ENCODE measurements around the gene ABHD13.

Gene ABHD13

GRCh38 chr13:108223687-108224503, 5.7 kb downstream of the ABHD13 start:
- H3K9ac ChIP-seq (ENCODE audit: low read depth, low read length, poor library complexity) = no peak overlapping the region
- peaks cover 2% of the 10 kb centered on the region for H3K79me1 ChIP-seq (ENCODE audit: low read depth, low read length)
- H2BK5ac ChIP-seq (ENCODE audit: low read length) = no peak overlapping the region
- H3K4ac ChIP-seq (ENCODE audit: low read length) = no peak overlapping the region
- H3K9me3 ChIP-seq (replicated peaks in 1 of 2; ENCODE audit: control insufficient read depth in 2 of 2, insufficient read depth in 1 of 2, low read depth in 1 of 2, low read length in 2 of 2) = no peaks in the 10 kb centered on the region
- H2BK15ac ChIP-seq (ENCODE audit: low read length) = no peak overlapping the region
- WGBS, 2 donors (ENCODE audit: extremely low coverage in 2 of 2, insufficient read length in 2 of 2, insufficient replicate concordance in 1 of 2) = no CpG with 5 or more reads among the region's 7 CpGs
- H3K27ac ChIP-seq (replicated peaks; ENCODE audit: low read length) = no peak overlapping the region
- H3K4me3 ChIP-seq (ENCODE audit: low read length in 2 of 2) = no peak overlapping the region
- H3K14ac ChIP-seq (ENCODE audit: low read length) = no peak overlapping the region
- no peaks in the 10 kb centered on the region for H3K36me3 ChIP-seq (replicated peaks in 1 of 2; ENCODE audit: control insufficient read depth in 2 of 2, insufficient read depth in 2 of 2, low read length in 2 of 2)
- H3K4me1 ChIP-seq (ENCODE audit: control insufficient read depth in 2 of 2, insufficient read depth in 1 of 2, low read depth in 1 of 2, low read length in 2 of 2) = peaks cover 6 to 17% of the 10 kb centered on the region in 2 donors
- H3K4me2 ChIP-seq (ENCODE audit: insufficient read depth, low read length, poor library complexity, severe bottlenecking) = no peak overlapping the region
- no peak overlapping the region for H2AFZ ChIP-seq (ENCODE audit: low read length)
- H3K27me3 ChIP-seq (ENCODE audit: control insufficient read depth in 3 of 3, insufficient read depth in 3 of 3, low read depth in 1 of 3, low read length in 3 of 3) = no peaks in the 10 kb centered on the region
- DNase-seq (ENCODE audit: low spot score) = no peak
- H3K18ac ChIP-seq (ENCODE audit: low read length) = no peak overlapping the region
- H3K23ac ChIP-seq (ENCODE audit: low read depth, low read length, poor library complexity) = no peak overlapping the region
- H4K91ac ChIP-seq (ENCODE audit: low read depth, low read length, poor library complexity) = no peak overlapping the region
- no peak overlapping the region for H2BK120ac ChIP-seq (ENCODE audit: low read depth, low read length)
- no peak overlapping the region for H2BK12ac ChIP-seq (ENCODE audit: low read length)
- H2AK5ac ChIP-seq (ENCODE audit: low read depth, low read length) = no peak overlapping the region
- no peak overlapping the region for H4K8ac ChIP-seq (ENCODE audit: low read depth, low read length)

GRCh38 chr13:108225440-108225839, 7.2 kb downstream of the ABHD13 start:
- Histone ChIP-seq H3K27ac (replicated peaks; ENCODE audit: low read length) (no peak overlapping the region), H3K4me1 (ENCODE audit: control insufficient read depth in 2 of 2, insufficient read depth in 1 of 2, low read depth in 1 of 2, low read length in 2 of 2) (peaks cover 3 to 9% of the 10 kb centered on the region in 2 donors), H2AK5ac (ENCODE audit: low read depth, low read length) (no peak overlapping the region), H3K4ac (ENCODE audit: low read length) (no peak overlapping the region), H2BK15ac (ENCODE audit: low read length) (no peak overlapping the region), H3K4me2 (ENCODE audit: insufficient read depth, low read length, poor library complexity, severe bottlenecking) (no peak overlapping the region), H3K79me1 (ENCODE audit: low read depth, low read length) (no peaks in the 10 kb centered on the region), H3K4me3 (ENCODE audit: low read length in 2 of 2) (no peak overlapping the region), H3K14ac (ENCODE audit: low read length) (no peak overlapping the region), H2BK5ac (ENCODE audit: low read length) (no peak overlapping the region), H2BK12ac (ENCODE audit: low read length) (no peak overlapping the region), H3K36me3 (replicated peaks in 1 of 2; ENCODE audit: control insufficient read depth in 2 of 2, insufficient read depth in 2 of 2, low read length in 2 of 2) (peaks cover 0 to 15% of the 10 kb centered on the region in 2 donors), H3K27me3 (ENCODE audit: control insufficient read depth in 3 of 3, insufficient read depth in 3 of 3, low read depth in 1 of 3, low read length in 3 of 3) (no peaks in the 10 kb centered on the region), H2AFZ (ENCODE audit: low read length) (no peak overlapping the region), H2BK120ac (ENCODE audit: low read depth, low read length) (no peak overlapping the region), H3K18ac (ENCODE audit: low read length) (no peak overlapping the region), H3K9ac (ENCODE audit: low read depth, low read length, poor library complexity) (no peak overlapping the region), H3K9me3 (replicated peaks in 1 of 2; ENCODE audit: control insufficient read depth in 2 of 2, insufficient read depth in 1 of 2, low read depth in 1 of 2, low read length in 2 of 2) (no peaks in the 10 kb centered on the region), H3K23ac (ENCODE audit: low read depth, low read length, poor library complexity) (no peak overlapping the region), H4K8ac (ENCODE audit: low read depth, low read length) (no peak overlapping the region), H4K91ac (ENCODE audit: low read depth, low read length, poor library complexity) (no peak overlapping the region)
- no peak for DNase-seq (ENCODE audit: low spot score)
- WGBS, 2 donors (ENCODE audit: extremely low coverage in 2 of 2, insufficient read length in 2 of 2, insufficient replicate concordance in 1 of 2) = no CpG with 5 or more reads among the region's 1 CpG

- Histone ChIP-seq H2BK15ac (ENCODE audit: low read length) (no peak overlapping the region), H3K79me1 (ENCODE audit: low read depth, low read length) (no peaks in the 10 kb centered on the region), H2AFZ (ENCODE audit: low read length) (no peak overlapping the region), H2BK120ac (ENCODE audit: low read depth, low read length) (no peak overlapping the region), H3K36me3 (replicated peaks in 1 of 2; ENCODE audit: control insufficient read depth in 2 of 2, insufficient read depth in 2 of 2, low read length in 2 of 2) (peaks cover 0 to 16% of the 10 kb centered on the region in 2 donors), H3K18ac (ENCODE audit: low read length) (no peak overlapping the region), H3K4me1 (ENCODE audit: control insufficient read depth in 2 of 2, insufficient read depth in 1 of 2, low read depth in 1 of 2, low read length in 2 of 2) (peaks cover 3 to 9% of the 10 kb centered on the region in 2 donors), H2BK12ac (ENCODE audit: low read length) (no peak overlapping the region), H3K4ac (ENCODE audit: low read length) (no peak overlapping the region), H3K27ac (replicated peaks; ENCODE audit: low read length) (no peak overlapping the region), H3K14ac (ENCODE audit: low read length) (no peak overlapping the region), H3K9ac (ENCODE audit: low read depth, low read length, poor library complexity) (no peak overlapping the region), H3K27me3 (ENCODE audit: control insufficient read depth in 3 of 3, insufficient read depth in 3 of 3, low read depth in 1 of 3, low read length in 3 of 3) (no peaks in the 10 kb centered on the region), H4K8ac (ENCODE audit: low read depth, low read length) (no peak overlapping the region), H4K91ac (ENCODE audit: low read depth, low read length, poor library complexity) (no peak overlapping the region), H3K23ac (ENCODE audit: low read depth, low read length, poor library complexity) (no peak overlapping the region), H2BK5ac (ENCODE audit: low read length) (no peak overlapping the region), H3K4me3 (ENCODE audit: low read length in 2 of 2) (no peak overlapping the region), H2AK5ac (ENCODE audit: low read depth, low read length) (no peak overlapping the region), H3K4me2 (ENCODE audit: insufficient read depth, low read length, poor library complexity, severe bottlenecking) (no peak overlapping the region), H3K9me3 (replicated peaks in 1 of 2; ENCODE audit: control insufficient read depth in 2 of 2, insufficient read depth in 1 of 2, low read depth in 1 of 2, low read length in 2 of 2) (no peaks in the 10 kb centered on the region)
- no CpG with 5 or more reads among the region's 1 CpG for WGBS, 2 donors (ENCODE audit: extremely low coverage in 2 of 2, insufficient read length in 2 of 2, insufficient replicate concordance in 1 of 2)
- no peak for DNase-seq (ENCODE audit: low spot score)
Observed at GRCh38 chr13:108226184-108226583, 8.0 kb downstream of the ABHD13 start.

GRCh38 chr13:108227651-108228272, 9.6 kb downstream of the ABHD13 start:
- Histone ChIP-seq H3K4ac (ENCODE audit: low read length) (no peak overlapping the region), H3K14ac (ENCODE audit: low read length) (no peak overlapping the region), H3K27me3 (ENCODE audit: control insufficient read depth in 3 of 3, insufficient read depth in 3 of 3, low read depth in 1 of 3, low read length in 3 of 3) (no peaks in the 10 kb centered on the region), H3K4me1 (ENCODE audit: control insufficient read depth in 2 of 2, insufficient read depth in 1 of 2, low read depth in 1 of 2, low read length in 2 of 2) (peaks cover 3 to 9% of the 10 kb centered on the region in 2 donors), H3K23ac (ENCODE audit: low read depth, low read length, poor library complexity) (no peak overlapping the region), H3K27ac (replicated peaks; ENCODE audit: low read length) (no peak overlapping the region), H2AFZ (ENCODE audit: low read length) (no peak overlapping the region), H3K18ac (ENCODE audit: low read length) (no peak overlapping the region), H2BK120ac (ENCODE audit: low read depth, low read length) (no peak overlapping the region), H3K9ac (ENCODE audit: low read depth, low read length, poor library complexity) (no peak overlapping the region), H2BK5ac (ENCODE audit: low read length) (no peak overlapping the region), H2BK12ac (ENCODE audit: low read length) (no peak overlapping the region), H3K79me1 (ENCODE audit: low read depth, low read length) (no peaks in the 10 kb centered on the region), H2AK5ac (ENCODE audit: low read depth, low read length) (no peak overlapping the region), H3K4me3 (ENCODE audit: low read length in 2 of 2) (no peak overlapping the region), H4K91ac (ENCODE audit: low read depth, low read length, poor library complexity) (no peak overlapping the region), H4K8ac (ENCODE audit: low read depth, low read length) (no peak overlapping the region), H3K9me3 (replicated peaks in 1 of 2; ENCODE audit: control insufficient read depth in 2 of 2, insufficient read depth in 1 of 2, low read depth in 1 of 2, low read length in 2 of 2) (no peaks in the 10 kb centered on the region), H3K4me2 (ENCODE audit: insufficient read depth, low read length, poor library complexity, severe bottlenecking) (no peak overlapping the region), H3K36me3 (replicated peaks in 1 of 2; ENCODE audit: control insufficient read depth in 2 of 2, insufficient read depth in 2 of 2, low read length in 2 of 2) (peaks cover 0 to 16% of the 10 kb centered on the region in 2 donors), H2BK15ac (ENCODE audit: low read length) (no peak overlapping the region)
- WGBS, 2 donors (ENCODE audit: extremely low coverage in 2 of 2, insufficient read length in 2 of 2, insufficient replicate concordance in 1 of 2) = no CpG with 5 or more reads among the region's 1 CpG
- no peak for DNase-seq (ENCODE audit: low spot score)

Data from neuronal stem cell (in vitro differentiated cells).